Head of caudate nucleus (tissue), 42 donors: Measurements from ENCODE around the gene RPS6KC1.
A peak's percentile ranks its signal among the peaks of the same experiment; 100 is the strongest.
"Not testable (repeated sequence)": the region's sequence is repeated elsewhere in the genome, so short reads cannot be mapped to it uniquely, and the experiment has no call there.

Source experiments
- DNase-seq, 42 donors: peaks; one replicate each; pipeline versions ENCODE4 v3.0.0 to v3.0.0-alpha.2; 2020 to 2021; ENCODE audit warnings: mixed read lengths in 7 of 42
- intact Hi-C: fragments of 100-400 bp; cut with DNase I; formaldehyde crosslinking; loops from one replicate; pipeline ENCODE4 v1.15.0; 2022

The RPS6KC1 gene

GRCh38 chr1:213095467-213095866, 44.4 kb downstream of the RPS6KC1 start:
- intact Hi-C loops: no loop called here
- DNase-seq: no peak

GRCh38 chr1:213099682-213100399, 48.8 kb downstream of the RPS6KC1 start:
- intact Hi-C loops: no loop called here

GRCh38 chr1:213100565-213100964, 49.5 kb downstream of the RPS6KC1 start:
- intact Hi-C loops, DNase-seq: not testable (repeated sequence)

More at GRCh38 chr1:213099682-213100399, 48.8 kb downstream of the RPS6KC1 start:
- DNase-seq: no peak

- no peak for DNase-seq
- intact Hi-C loops: no loop called here
These were observed 52.6 kb downstream of the RPS6KC1 start for GRCh38 chr1:213103377-213104306.

- intact Hi-C loops: no loop called here
- no peak for DNase-seq
These were observed 53.6 kb downstream of the RPS6KC1 start for GRCh38 chr1:213104604-213105003.

- DNase-seq: no peak
- intact Hi-C loops: no loop called here
These were observed 55.3 kb downstream of the RPS6KC1 start for GRCh38 chr1:213106298-213106697.

GRCh38 chr1:213107613-213108012, 56.6 kb downstream of the RPS6KC1 start:
- intact Hi-C loops: no loop called here
- DNase-seq: no peak

GRCh38 chr1:213110349-213111300, 59.6 kb downstream of the RPS6KC1 start:
- DNase-seq: no peak
- intact Hi-C loops: no loop called here

GRCh38 chr1:213111502-213111901, 60.5 kb downstream of the RPS6KC1 start:
- no peak for DNase-seq
- intact Hi-C loops: no loop called here

- DNase-seq, intact Hi-C loops: not testable (repeated sequence)
These were observed 61.7 kb downstream of the RPS6KC1 start for GRCh38 chr1:213112723-213113122.

- intact Hi-C loops, DNase-seq: not testable (repeated sequence)
These were observed 66.7 kb downstream of the RPS6KC1 start for GRCh38 chr1:213117699-213118180.

- DNase-seq: no peak
- intact Hi-C loops: loop anchor here (10.0 kb wide), 1 partner anchor 1005 kb away; no protein-coding TSS in a partner anchor
These were observed 68.8 kb downstream of the RPS6KC1 start for GRCh38 chr1:213119794-213120193.

GRCh38 chr1:213120386-213120785, 69.3 kb downstream of the RPS6KC1 start:
- DNase-seq: peak in 21 of 42 donors; percentile 4 to 60 (median 24)
- intact Hi-C loops: loop anchor here (10.0 kb wide), 1 partner anchor 1004 kb away; no protein-coding TSS in a partner anchor

GRCh38 chr1:213120961-213121360, 69.9 kb downstream of the RPS6KC1 start:
- no peak for DNase-seq
- intact Hi-C loops: loop anchor here (10.0 kb wide), 1 partner anchor 1004 kb away; no protein-coding TSS in a partner anchor

- peak in 2 of 42 donors; percentile 20 to 27 for DNase-seq
- intact Hi-C loops: loop anchor here (10.0 kb wide), 1 partner anchor 1002 kb away; no protein-coding TSS in a partner anchor
These were observed 71.5 kb downstream of the RPS6KC1 start for GRCh38 chr1:213122514-213122929.

- no peak for DNase-seq
These were observed 72.0 kb downstream of the RPS6KC1 start for GRCh38 chr1:213123087-213123486.

GRCh38 chr1:213123536-213123935, 72.5 kb downstream of the RPS6KC1 start:
- intact Hi-C loops: loop anchor here (10.0 kb wide), 1 partner anchor 1001 kb away; no protein-coding TSS in a partner anchor
- DNase-seq: no peak

More at GRCh38 chr1:213123087-213123486, 72.0 kb downstream of the RPS6KC1 start:
- intact Hi-C loops: loop anchor here (10.0 kb wide), 1 partner anchor 1002 kb away; no protein-coding TSS in a partner anchor

- DNase-seq: no peak
- intact Hi-C loops: loop anchor here (10.0 kb wide), 1 partner anchor 1000 kb away; no protein-coding TSS in a partner anchor
These were observed 73.5 kb downstream of the RPS6KC1 start for GRCh38 chr1:213124590-213124989.
